C4-2B (cell line): ENCODE measurements around the gene KSR2.
"Not testable (repeated sequence)": the region's sequence is repeated elsewhere in the genome, so short reads cannot be mapped to it uniquely, and the experiment has no call there.

Source experiments
- H3K27ac ChIP-seq: fragments of 450-650 bp; 2 replicates; pipeline ENCODE4 v1.5.1; 2017
- ZFX ChIP-seq: fragments of 450-650 bp; IDR thresholded peaks from 2 replicates; pipeline ENCODE4 v1.6.1; 2017
- TF ChIP-seq, protein P1 (sequence below): fragments of 450-650 bp; conservative IDR thresholded peaks from 2 replicates; pipeline ENCODE4 v1.5.1; 2017; ENCODE audit warnings: mild to moderate bottlenecking

The KSR2 gene

DNA sequence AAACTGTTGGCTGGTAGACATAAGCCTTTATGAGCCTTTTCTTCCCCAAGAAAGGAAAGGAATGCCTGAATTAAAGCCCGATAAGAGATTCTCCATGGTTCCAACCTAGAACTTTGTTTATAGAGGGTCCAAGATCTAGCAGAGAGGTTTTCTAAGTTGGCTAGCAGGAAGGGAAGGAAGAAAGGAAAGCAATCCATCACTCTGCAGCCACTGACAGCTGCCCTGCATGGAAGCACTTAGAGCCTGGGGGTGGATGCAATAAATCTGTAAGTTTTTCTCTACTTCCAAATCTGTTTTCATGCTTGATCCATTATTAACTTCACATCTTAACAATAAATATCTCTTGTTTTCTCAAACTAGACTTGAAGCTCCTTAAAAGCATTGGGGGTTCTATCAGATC is 224.4 kb downstream of the KSR2 start:
- H3K27ac ChIP-seq, result no peak overlapping the region
- no peak for TF ChIP-seq ZFX
- TF ChIP-seq, protein P1, sequence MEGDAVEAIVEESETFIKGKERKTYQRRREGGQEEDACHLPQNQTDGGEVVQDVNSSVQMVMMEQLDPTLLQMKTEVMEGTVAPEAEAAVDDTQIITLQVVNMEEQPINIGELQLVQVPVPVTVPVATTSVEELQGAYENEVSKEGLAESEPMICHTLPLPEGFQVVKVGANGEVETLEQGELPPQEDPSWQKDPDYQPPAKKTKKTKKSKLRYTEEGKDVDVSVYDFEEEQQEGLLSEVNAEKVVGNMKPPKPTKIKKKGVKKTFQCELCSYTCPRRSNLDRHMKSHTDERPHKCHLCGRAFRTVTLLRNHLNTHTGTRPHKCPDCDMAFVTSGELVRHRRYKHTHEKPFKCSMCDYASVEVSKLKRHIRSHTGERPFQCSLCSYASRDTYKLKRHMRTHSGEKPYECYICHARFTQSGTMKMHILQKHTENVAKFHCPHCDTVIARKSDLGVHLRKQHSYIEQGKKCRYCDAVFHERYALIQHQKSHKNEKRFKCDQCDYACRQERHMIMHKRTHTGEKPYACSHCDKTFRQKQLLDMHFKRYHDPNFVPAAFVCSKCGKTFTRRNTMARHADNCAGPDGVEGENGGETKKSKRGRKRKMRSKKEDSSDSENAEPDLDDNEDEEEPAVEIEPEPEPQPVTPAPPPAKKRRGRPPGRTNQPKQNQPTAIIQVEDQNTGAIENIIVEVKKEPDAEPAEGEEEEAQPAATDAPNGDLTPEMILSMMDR, result no peak

DNA sequence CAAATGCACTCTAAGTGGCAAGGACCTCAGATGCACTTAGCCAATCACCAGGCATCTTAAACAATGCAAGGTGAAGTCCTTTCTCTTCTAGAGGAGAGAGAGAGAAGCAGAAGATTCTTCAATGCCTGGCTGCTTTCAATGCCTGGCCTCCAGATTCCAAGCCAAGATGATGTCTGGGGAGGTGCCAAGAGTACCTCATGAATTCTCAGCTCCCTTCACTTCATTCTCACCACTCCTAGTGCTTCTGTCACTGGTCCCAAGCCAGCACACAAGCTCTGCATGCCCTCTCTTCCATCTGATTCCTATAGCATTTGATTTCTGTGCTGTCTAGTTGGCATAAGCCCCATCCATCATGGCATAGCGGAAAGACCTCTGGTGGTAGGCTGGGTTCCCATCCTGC is 225.0 kb downstream of the KSR2 start:
- no peak for TF ChIP-seq ZFX
- no peak overlapping the region for H3K27ac ChIP-seq

DNA sequence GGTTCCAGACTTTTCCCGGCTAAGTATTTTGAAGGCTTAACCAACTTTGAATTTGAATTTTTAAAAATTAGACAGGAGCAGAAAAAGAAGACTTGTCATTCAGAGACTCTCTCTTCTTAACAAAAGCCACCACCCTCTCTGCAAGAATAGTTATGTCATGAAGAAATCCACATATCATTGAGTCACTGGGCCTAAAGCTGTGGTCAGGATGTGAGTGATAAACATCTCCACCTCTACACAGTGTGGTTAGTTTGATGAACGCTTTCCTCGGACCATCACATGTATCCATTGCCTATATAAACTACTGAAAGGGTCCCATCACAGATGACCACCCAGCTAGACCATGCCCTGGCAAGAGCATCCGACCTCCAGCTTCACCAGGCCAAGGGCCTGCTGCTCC is 226.1 kb downstream of the KSR2 start:
- no peak for TF ChIP-seq ZFX
- TF ChIP-seq, protein P1, result no peak
- no peak overlapping the region for H3K27ac ChIP-seq

DNA sequence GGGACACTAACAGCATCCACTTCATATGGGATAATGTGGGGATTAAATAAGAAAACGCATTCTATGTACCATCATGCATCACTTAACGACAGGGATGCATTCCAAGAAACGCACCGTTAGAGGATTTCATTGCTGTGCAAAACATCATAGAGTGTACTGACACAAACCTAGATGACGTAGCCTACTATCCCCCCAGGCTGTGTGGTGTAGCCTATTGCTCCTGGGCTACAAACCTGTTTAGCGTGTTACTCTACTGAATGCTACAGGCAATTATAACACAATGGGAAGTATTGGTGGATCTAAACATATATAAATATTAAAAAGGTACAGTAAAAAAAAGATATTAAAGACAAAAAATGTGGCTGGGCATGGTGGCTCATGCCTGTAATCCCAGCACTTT is 230.6 kb downstream of the KSR2 start:
- H3K27ac ChIP-seq, result no peak overlapping the region
- TF ChIP-seq ZFX, result no peak
- TF ChIP-seq, protein P1, result no peak

DNA sequence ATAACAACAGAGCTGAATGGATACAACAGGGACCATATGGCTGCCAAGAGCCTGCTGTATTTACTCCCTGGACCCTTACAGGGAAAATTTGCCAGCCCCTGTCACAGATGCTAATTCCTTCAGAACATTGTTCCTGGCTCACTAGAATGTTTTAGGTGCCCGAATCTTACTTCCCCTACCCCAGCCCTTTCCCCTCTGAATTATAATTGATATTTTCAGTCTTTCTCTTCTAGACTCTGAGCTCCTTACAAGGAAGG is 235.3 kb downstream of the KSR2 start:
- no peak overlapping the region for H3K27ac ChIP-seq
- TF ChIP-seq, protein P1, result no peak
- no peak for TF ChIP-seq ZFX

DNA sequence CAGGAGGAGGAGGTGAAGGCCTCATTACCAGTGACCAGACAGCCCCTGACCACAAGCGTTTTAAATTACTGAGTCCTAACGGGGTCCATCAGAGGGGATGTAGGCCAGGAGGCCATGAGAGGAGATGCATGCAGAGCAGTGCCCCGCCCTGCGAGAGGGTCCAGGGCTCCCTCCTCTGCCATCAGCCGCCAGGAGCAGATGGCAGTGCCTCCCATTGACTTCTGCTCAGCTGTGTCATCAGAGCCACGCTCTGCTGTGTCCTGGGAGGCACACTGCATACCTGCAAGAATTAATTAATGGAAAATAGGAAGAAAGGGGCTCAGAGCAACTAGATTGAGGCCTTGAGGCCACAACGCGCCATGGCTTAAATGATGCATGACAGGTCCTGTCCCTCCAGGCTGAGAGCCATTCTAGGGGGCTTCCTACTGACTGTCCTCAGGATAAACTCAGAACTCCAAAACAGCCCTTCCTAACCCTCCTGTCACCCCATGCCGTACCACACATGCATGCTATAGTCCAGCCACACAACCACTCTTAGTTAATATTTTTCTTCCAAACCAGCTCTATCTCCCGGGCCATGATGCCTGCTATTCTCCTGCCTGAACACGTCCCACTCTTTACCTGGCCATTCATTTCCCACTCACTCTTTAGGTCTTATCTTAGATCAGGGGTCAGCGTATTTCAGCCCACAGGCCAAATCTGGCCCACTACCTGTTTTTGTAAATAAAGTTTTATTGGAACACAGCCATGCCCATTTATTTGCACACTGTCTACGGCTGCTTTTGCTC is 235.8 kb downstream of the KSR2 start:
- H3K27ac ChIP-seq, result no peak overlapping the region
- TF ChIP-seq, protein P1, result no peak
- no peak for TF ChIP-seq ZFX

DNA sequence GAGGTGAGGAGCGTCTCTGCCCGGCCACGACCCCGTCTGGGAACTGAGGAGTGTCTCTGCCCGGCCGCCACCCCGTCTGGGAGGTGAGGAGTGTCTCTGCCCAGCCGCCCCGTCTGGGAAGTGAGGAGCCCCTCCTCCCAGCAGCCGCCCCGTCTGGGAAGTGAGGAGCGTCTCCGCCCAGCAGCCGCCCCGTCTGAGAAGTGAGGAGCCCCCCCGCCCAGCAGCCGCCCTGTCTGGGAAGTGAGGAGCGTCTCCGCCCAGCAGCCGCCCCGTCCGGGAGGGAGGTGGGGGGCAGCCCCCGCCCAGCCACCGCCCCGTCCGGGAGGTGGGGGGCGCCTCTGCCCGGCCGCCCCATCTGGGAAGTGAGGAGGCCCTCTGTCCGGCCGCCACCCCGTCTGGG is 237.7 kb downstream of the KSR2 start:
- not testable (repeated sequence) for H3K27ac ChIP-seq

DNA sequence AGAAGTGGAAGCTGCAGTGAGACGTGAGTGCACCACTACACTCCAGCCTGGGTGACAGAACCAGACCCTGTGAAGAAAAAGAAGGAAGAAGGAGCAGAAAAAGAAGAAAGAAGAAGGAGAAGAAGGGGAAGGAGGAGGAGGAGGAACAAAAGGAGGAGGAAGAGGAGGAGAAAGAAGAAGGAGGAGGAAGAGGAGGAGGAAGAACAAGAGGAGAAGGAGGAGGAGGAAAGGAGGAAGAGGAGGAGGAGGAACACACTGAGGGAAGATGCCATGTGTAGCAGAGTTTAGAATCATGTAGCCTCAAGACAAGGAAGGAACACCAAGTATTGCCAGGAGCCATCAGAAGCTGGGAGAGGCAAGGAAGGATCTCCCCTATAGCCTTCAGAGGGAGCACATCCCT is 241.5 kb downstream of the KSR2 start:
- TF ChIP-seq, protein P1, result no peak
- no peak for TF ChIP-seq ZFX
- H3K27ac ChIP-seq, result no peak overlapping the region
